HCEC 1CT (cell line): ENCODE measurements around the gene RGS2.

Experiments
- DNase-seq: peaks from one replicate; pipeline ENCODE4 v3.0.0-alpha.2; 2017

RGS2 gene

DNA sequence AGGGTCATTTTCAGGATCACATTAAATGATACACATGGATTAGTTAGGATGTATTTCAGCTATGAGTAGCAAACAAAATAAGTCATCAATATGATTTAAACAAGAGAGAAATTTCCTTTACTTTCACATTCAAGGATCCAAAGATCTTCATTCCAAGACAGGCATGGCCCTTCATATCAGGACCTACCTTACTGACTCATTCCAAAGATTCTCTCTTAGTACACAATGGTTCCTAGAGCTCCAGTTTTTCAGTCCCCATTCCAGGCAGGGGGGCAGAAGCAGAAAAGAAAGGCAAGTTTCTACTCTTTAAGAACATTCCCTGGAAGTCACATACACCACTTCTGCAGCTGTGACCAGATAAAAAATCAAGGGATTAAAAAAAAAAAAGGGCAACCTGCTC, 23.7 kb downstream of the RGS2 start:
- DNase-seq, result no peak

DNA sequence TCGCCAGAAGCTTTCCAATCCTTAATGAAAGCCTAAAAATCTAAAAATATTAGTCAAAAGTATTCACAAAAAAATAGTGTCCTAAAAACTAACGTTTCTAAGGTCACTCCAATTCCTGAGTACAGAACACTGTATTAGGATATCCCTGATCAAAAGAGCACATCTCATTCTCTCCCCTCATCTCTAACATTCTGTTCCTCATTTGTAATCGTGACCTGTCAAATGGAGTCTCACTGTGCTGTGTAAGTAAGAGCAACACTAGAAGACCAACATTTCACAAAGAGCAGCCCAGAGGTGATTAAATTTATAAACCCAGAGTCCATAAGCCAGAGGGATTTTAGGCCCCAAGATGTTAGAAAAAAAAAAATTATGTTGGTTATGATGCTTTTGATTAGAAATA, 26.3 kb downstream of the RGS2 start:
- DNase-seq, result no peak

DNA sequence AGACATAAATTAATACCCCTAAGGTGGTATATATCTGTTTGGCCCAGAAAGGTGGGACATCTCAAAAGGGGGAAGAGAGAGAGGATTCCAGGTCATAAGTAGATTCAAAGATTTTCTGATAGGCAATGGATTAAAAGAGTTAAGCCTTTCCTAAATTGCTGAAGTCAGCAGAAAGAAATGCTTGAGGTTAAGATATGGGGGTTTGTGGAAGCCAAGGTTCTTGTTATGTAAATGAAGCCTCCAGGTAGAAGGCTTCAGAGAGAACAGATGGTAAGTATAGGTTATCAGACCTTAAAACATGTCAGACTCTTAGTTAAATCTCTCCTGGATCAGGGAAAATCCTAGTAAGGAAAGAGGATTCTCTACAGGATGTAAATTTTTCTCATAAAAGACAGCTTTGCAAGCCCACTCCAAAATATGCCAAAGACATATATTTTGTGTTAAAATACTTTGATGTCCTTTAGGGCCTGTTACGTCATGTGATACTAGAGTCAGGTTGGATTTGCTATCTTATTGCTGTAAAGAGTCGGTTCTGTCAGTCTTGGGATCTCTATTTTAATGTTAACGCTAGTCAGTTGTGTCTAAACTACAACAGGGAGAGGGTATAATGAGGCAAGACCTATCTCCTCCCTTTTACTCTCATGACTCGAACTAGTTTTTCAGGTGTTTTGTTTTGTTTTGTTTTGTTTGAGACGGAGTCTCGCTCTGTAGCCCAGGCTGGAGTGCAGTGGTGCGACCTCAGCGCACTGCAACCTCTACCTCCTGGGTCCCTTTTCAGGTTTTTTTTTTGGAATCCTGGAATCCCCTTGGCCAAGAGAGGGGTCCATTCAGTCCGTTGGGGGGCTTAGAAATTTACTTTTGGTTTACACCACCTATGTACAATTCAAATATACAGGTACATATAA, 30.6 kb downstream of the RGS2 start:
- no peak for DNase-seq

DNA sequence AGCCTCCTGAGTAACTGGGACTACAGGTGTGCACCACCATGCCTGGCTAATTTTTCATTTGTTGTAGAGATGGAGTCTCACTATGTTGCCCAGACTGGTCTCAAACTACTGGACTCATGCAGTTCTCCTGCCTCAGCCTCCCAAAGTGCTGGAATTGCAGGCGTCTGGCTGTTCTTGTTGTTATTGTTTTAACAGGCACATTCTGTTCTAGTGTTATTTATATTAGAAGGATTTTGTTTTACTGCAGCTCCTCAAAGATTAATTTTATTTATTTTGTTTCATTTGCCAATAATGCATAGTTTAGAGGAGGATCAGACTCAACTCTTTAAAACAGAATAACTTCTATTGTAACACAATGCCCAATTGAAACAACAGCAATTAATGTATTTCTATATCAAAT, 35.5 kb downstream of the RGS2 start:
- DNase-seq, result no peak

DNA sequence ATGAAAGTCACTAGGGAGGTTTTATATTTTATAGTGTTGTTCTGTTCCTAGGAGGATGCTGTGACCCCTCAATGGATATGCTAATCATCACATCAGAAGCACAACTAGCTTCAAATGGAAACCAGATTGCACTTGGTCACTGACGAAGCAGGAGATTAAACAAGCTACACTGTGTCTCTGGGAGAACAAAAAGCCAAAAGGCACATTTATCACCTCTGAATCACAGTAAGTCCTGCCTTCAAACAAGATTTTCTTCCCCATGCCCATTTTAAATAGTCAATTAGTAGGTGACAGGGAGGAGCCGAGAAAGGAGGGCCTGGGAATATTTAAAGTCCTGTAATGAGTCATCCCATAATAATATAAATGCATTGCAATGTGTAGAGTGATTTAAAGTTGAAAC, 38.1 kb downstream of the RGS2 start:
- no peak for DNase-seq

DNA sequence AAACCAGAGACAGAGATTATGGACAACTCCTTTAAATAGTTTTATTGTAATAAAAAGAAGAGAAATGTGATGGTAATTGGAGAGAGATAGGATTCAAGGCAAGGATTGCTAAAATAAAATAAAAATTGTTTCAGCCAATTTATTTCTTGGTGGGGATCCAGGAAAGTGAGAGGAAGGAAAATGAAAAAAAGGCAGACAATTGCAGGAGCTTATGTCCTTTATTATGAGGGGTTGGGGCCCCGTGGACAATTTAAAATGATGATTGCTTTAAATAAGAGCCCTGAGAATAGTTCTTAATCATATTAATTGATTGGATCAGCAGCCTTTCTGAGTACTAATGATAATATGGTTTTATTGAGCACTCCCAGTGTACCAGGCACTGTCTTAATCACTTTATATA, 40.2 kb downstream of the RGS2 start:
- no peak for DNase-seq

DNA sequence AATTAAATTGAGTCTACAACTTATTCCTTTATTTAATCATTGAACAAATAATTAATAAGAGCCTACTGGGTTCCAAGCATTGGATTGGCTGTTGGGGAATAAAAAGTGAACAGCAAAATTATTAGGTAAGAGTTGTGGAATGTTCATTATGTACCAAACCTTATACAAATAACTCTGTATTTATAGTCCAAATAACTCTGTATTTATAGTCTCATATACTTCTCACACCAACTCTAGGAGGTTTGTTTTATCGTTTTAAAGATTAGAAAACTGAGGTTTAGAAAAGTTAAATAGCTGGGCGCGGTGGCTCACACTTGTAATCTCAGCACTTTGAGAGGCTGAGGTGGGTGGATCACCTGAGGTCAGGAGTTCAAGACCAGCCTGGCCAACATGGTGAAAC, 40.6 kb downstream of the RGS2 start:
- DNase-seq, result no peak

DNA sequence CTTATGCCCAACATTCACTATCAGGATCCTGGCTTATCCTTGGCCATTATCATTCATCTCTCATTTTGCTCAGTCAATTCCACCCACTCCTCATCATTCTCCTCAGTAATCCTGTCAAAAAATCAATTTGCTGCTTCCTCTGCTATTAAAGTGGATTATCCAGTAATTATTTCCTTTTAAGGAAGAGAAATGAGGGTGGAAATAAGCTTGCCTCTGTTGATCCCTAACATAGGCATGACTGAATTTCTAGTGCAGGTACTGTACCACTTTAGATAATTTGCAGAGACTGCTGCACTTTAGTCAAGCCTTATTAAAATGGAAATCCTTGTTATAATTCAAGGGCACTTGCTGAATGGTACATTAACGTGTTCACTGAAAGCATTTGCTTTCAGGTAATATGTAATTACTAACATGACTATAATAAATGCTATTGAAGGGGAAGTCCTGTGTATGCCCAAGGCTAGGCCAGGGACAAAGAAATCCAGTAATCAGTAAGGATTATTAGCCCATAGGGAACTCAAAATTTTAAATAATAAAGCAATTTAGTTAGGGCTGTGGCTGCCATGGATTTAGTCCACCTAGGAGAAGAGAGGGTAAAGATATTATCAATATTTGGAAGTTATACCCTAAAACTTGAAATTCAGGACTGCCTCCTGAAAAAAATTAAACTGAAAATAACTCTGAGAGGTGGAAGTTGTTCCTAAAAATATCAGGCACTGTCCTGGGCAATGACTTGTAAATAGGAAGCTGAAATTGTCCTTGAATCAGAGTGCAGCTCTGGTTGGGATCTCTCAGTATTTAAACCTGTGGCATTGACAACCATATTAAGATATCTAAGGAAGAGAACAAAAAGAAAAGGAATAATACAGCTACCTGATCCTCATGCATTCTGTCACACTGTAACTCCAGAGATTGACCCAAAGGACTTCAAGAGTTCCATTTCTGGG, 43.4 kb downstream of the RGS2 start:
- no peak for DNase-seq

DNA sequence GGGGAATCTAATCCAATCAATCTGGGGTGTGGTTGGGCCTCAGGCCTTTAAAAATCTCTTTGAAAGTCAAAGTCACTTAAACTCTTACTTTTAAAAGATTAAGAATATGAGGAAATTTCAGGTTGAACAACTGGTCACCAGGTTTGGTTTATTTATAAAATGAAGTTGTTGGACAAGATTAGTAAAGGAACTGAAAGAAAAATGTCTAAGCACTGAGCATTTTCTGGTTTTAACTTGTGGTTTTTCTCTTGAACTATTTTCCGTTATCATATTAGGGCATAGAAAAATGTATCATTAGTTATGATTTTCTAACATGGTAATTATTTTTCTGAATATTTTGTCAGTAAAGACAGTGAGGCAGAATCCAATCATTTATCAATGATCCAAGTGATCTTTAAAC, 49.6 kb downstream of the RGS2 start:
- no peak for DNase-seq

DNA sequence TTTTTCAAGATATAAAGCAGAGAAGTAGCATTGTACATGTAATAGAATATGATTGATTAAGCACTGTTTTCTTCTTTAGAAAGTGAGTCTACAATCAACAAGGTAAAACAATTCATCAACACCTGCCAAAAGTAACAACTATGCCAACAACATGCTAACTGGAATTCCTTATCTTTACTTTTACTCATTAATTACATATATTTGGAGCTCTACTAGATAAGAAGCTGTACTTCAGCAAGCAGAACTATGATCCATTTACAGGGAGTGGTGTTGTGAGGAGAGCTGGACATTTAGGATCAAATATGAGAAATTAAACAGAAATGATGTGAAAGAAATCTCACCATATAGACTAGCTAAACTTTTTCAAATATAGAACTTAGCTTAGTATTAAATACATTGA, 51.0 kb downstream of the RGS2 start:
- no peak for DNase-seq

DNA sequence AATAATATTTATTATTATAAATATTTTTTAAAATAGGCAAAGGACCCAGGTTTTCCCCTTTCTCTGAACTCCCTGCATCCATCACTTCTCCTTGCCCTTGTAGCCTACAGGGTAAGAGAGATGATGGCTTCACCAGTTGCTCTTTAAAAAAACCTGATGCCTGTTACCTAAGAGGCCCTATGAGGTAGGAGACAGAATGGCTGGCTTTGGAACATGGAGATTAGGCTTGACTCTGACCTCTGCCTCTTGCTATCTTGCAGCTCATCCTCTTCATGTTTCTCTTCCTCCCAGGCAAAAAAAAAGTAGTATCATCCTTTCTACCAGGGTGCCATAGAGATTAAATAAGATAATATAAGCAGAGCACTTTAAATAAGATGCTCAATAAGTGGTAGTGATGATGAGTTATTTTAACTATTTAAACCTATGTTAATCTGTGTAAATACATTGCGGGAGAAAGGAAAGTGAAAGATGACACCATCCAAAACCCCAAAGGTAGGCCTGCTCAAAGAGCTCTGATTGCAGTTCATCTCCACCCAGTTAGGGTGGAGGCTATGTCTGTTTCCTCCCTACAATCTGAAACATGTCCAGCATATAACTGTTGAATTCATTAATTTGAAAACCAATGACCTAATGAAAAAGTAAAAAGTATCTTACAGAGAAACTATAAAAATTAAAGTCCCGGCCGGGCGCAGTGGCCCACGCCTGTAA, 51.8 kb downstream of the RGS2 start:
- no peak for DNase-seq

DNA sequence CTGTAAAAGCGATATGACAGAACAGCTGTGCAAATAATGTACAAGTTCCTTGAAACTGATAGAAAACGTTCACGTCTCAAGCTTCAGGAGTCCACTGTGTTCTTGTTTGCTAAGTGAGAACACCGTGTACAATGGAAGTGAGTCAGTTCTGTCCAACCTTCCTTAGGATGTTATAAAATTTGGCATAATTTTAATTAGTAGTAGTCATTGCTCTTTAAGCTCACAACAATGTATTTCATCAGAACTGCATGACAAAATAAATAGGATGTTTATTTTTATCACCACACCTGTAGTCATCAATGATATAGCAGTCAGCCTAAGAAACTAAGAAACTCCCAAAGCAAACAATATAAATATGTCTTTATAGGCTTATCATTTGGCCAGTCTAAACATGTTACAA, 53.0 kb downstream of the RGS2 start:
- no peak for DNase-seq
